Measurements from ENCODE around the gene DUOXA1. TPM values are rescaled to one million over a fixed set of nuclear protein-coding genes. Genes with fewer than 3 reads are reported as not detected.

Gene DUOXA1, protein sequence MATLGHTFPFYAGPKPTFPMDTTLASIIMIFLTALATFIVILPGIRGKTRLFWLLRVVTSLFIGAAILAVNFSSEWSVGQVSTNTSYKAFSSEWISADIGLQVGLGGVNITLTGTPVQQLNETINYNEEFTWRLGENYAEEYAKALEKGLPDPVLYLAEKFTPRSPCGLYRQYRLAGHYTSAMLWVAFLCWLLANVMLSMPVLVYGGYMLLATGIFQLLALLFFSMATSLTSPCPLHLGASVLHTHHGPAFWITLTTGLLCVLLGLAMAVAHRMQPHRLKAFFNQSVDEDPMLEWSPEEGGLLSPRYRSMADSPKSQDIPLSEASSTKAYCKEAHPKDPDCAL
- total RNA-seq = not detected in 2 replicates

DNA sequence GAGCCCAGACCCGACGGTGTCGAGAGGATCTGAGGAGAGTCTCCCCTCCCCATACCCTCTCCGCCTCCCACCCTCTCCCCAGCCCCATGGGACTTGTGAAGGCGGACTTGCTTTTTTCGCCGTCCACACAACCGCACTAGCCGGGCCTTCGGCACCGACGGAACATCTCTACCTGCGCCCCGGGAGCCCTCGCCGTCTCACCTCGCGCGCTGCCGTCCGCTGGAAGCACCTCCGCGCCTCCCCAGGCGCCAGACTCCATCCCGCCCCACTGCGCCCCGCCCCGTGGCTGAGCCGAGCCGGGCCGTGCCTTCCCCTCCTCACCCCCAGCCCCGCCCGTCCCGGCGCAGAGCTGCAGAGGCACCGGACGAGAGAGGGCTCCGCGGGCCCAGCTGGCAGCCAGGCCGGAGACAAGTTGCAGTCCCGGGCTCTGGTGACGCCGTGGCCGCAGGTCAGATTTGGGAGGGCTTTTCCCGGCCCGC lies at the start of gene DUOXA1, which contains the start of gene DUOX1:
Gene DUOXA1, minus strand, starts transcription at position 229 of the 479 bp plus-strand sequence. CDS start 6,865 bp downstream, outside the sequence.
Gene DUOX1, plus strand, starts transcription at position 344 of the 479 bp plus-strand sequence. CDS start 1,973 bp downstream, outside the sequence.

DNA sequence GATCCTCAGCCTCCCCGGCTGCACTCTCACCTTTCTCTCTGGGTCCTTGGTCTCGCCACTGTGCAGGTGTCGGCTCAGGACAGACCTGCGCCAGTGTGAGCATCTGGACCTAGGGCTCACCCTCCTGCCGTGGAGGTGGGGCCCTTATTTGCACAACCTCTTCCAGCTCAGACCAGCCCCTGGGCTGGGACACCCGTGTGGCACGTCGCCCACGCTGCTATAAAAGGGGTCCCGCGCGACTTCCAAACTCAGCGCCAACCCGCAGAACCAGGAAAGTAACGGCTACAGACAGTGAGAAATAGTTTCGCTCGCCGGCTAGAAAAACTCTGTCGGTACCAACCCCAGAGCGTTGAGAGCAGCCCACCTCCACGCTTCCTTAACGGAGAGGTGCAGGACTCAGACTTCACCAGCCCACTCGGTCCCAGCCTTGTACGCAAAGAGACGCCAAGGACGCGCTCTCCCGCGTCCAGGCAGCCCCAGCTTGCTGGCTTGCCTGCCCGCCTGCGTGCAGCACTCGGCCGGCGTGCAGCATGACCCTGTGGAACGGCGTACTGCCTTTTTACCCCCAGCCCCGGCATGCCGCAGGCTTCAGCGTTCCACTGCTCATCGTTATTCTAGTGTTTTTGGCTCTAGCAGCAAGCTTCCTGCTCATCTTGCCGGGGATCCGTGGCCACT lies 15.5 kb downstream of the DUOXA1 start, which contains the start of the genes DUOX2 and DUOXA2:
Gene DUOX2, minus strand, starts transcription at position 97 of the 675 bp plus-strand sequence. CDS start 761 bp downstream, outside the sequence.
Gene DUOXA2, plus strand, starts transcription at position 251 of the 675 bp plus-strand sequence. Its CDS starts 280 bp downstream, at position 531.

Other genes starting within 250 kb of the DUOXA1 start
- not detected in 2 replicates for gene TERB2, start 173.2 kb downstream of the DUOXA1 start, total RNA-seq
- 6.2 and 8.3 TPM in 2 replicates for gene SORD, start 106.7 kb downstream of the DUOXA1 start, total RNA-seq
- not detected in 2 replicates for gene DUOX2, start 15.7 kb downstream of the DUOXA1 start, total RNA-seq
- gene DUOXA2, start 15.6 kb downstream of the DUOXA1 start, total RNA-seq = not detected in 2 replicates
- gene DUOX1, start 115 bp upstream of the DUOXA1 start, total RNA-seq = under 0.01 TPM in 1 of 2 replicates, not detected in the other
- 0.22 and 0.43 TPM in 2 replicates for gene SHF, start 58.1 kb upstream of the DUOXA1 start, total RNA-seq
- gene SLC28A2, start 122.4 kb upstream of the DUOXA1 start, total RNA-seq = not detected in 2 replicates
- gene GATM, start 248.7 kb upstream of the DUOXA1 start, total RNA-seq = 0.29 and 0.88 TPM in 2 replicates

All from placental pericyte (primary cell).